GM23338 (cell line): ENCODE results near the gene SGCG. TPM values are rescaled to one million over a fixed set of nuclear protein-coding genes. Genes with fewer than 3 reads are reported as not detected.

Experiments used
- ATAC-seq: fragments of 200-7000 bp; cut with Tn5 transposase; 3 replicates; pipeline ENCODE4 v1.9.1; 2020
- DNase-seq: peaks from one replicate; pipeline ENCODE4 v3.0.0-alpha.2; 2015; ENCODE audit warnings: low spot score
- H2AFZ ChIP-seq: fragments of 200-600 bp; sonication (generic); 2 replicates; pipeline ENCODE4 v1.8.0; 2016; ENCODE audit warnings: antibody characterized with exemption, mild to moderate bottlenecking, moderate library complexity
- H3F3A ChIP-seq: fragments of 200-600 bp; sonication (generic); replicated peaks from 2 replicates; pipeline ENCODE4 v1.8.0; 2017; ENCODE audit warnings: antibody characterized with exemption, mixed run types, low read depth
- H3K27ac ChIP-seq: fragments of 200-600 bp; sonication (generic); 2 replicates; pipeline ENCODE4 v1.6.1; 2016; ENCODE audit warnings: low read depth
- H3K27me3 ChIP-seq: fragments of 200-600 bp; sonication (generic); 2 replicates; pipeline ENCODE4 v1.8.0; 2016; ENCODE audit warnings: mild to moderate bottlenecking, mixed run types, moderate library complexity; ENCODE audit not compliant: insufficient read depth
- H3K36me3 ChIP-seq: fragments of 200-600 bp; sonication (generic); 2 replicates; pipeline ENCODE4 v1.8.0; 2016; ENCODE audit warnings: mild to moderate bottlenecking; ENCODE audit not compliant: insufficient read depth
- H3K4me1 ChIP-seq: fragments of 200-600 bp; sonication (generic); 2 replicates; pipeline ENCODE4 v1.8.0; 2016; ENCODE audit warnings: mild to moderate bottlenecking, moderate library complexity; ENCODE audit not compliant: insufficient read depth
- H3K4me2 ChIP-seq: fragments of 200-600 bp; sonication (generic); 2 replicates; pipeline ENCODE4 v1.7.1; 2017; ENCODE audit warnings: mixed run types
- H3K4me3 ChIP-seq: fragments of 200-600 bp; sonication (generic); 2 replicates; pipeline ENCODE4 v1.6.1; 2016; ENCODE audit warnings: mixed run types
- H3K79me2 ChIP-seq: fragments of 200-600 bp; sonication (generic); replicated peaks from 2 replicates; pipeline ENCODE4 v1.8.0; 2017; ENCODE audit warnings: mild to moderate bottlenecking; ENCODE audit not compliant: insufficient read depth
- H3K9me2 ChIP-seq: fragments of 200-600 bp; sonication (generic); 2 replicates; pipeline ENCODE4 v1.8.0; 2017; ENCODE audit not compliant: insufficient read depth
- H4K20me1 ChIP-seq: fragments of 200-600 bp; sonication (generic); replicated peaks from 2 replicates; pipeline ENCODE4 v1.8.0; 2017; ENCODE audit warnings: mild to moderate bottlenecking; ENCODE audit not compliant: insufficient read depth
- H3K27ac Mint-ChIP-seq: 2 replicates; pipeline ENCODE4 v1.8.0; 2020; ENCODE audit warnings: inconsistent platforms, mild to moderate bottlenecking, moderate library complexity, mixed read lengths
- H3K27me3 Mint-ChIP-seq: 3 replicates; pipeline ENCODE4 v1.8.0; 2022; ENCODE audit warnings: low read depth, mild to moderate bottlenecking, moderate library complexity, mixed read lengths, inconsistent platforms; ENCODE audit not compliant: insufficient read depth, poor library complexity
- H3K36me3 Mint-ChIP-seq: 3 replicates; pipeline ENCODE4 v1.8.0; 2021; ENCODE audit warnings: low read depth, mild to moderate bottlenecking, inconsistent platforms, moderate library complexity, mixed read lengths
- H3K4me1 Mint-ChIP-seq: 3 replicates; pipeline ENCODE4 v1.8.0; 2020; ENCODE audit warnings: mild to moderate bottlenecking, inconsistent platforms, mixed read lengths
- H3K4me3 Mint-ChIP-seq: 3 replicates; pipeline ENCODE4 v1.8.0; 2021; ENCODE audit warnings: moderate library complexity, mild to moderate bottlenecking, inconsistent platforms, mixed read lengths
- H3K9me3 Mint-ChIP-seq: 3 replicates; pipeline ENCODE4 v1.8.0; 2020; ENCODE audit warnings: moderate library complexity, mild to moderate bottlenecking, inconsistent platforms, mixed read lengths
- CREB1 ChIP-seq: fragments of 250-450 bp; sonication (Bioruptor Pico); IDR thresholded peaks from 2 replicates; pipeline ENCODE4 v1.5.0; 2020; ENCODE audit warnings: low read depth, mild to moderate bottlenecking, moderate library complexity
- CTCF ChIP-seq, 2 experiments: fragments of 200-600 bp in 1 of 2; sonication (generic) in 1 of 2; conservative IDR thresholded peaks; 2 replicates each; pipeline versions ENCODE4 v1.5.1 to v1.6.1; 2016 to 2017; ENCODE audit warnings: antibody characterized with exemption in 2 of 2, low read depth in 2 of 2, mild to moderate bottlenecking in 2 of 2, moderate library complexity in 1 of 2
- EZH2 ChIP-seq: fragments of 200-600 bp; sonication (generic); IDR thresholded peaks from one replicate; pipeline ENCODE4 v1.8.0; 2017; ENCODE audit warnings: antibody characterized with exemption, mild to moderate bottlenecking, low read depth; ENCODE audit not compliant: unreplicated experiment
- EZH2phosphoT487 ChIP-seq: fragments of 200-600 bp; sonication (generic); IDR thresholded peaks from one replicate; pipeline ENCODE4 v1.8.1; 2018; ENCODE audit warnings: antibody characterized with exemption; ENCODE audit not compliant: unreplicated experiment
- JUNB ChIP-seq: IDR thresholded peaks from one replicate; pipeline ENCODE4 v1.6.1; 2016; ENCODE audit warnings: antibody characterized with exemption; ENCODE audit not compliant: unreplicated experiment
- NANOG ChIP-seq: IDR thresholded peaks from 2 replicates; pipeline ENCODE4 v1.6.1; 2016; ENCODE audit warnings: antibody characterized with exemption, borderline replicate concordance
- POLR2AphosphoS5 ChIP-seq: IDR thresholded peaks from 2 replicates; pipeline ENCODE4 v1.6.1; 2016; ENCODE audit warnings: antibody characterized with exemption, low read depth
- REST ChIP-seq: IDR thresholded peaks from one replicate; pipeline ENCODE4 v1.6.1; 2018; ENCODE audit warnings: antibody characterized with exemption; ENCODE audit not compliant: unreplicated experiment
- STAT1 ChIP-seq: IDR thresholded peaks from one replicate; pipeline ENCODE4 v1.6.1; 2016; ENCODE audit warnings: antibody characterized with exemption; ENCODE audit not compliant: unreplicated experiment
- ZNF114 ChIP-seq: fragments of 250-450 bp; sonication (Bioruptor Pico); IDR thresholded peaks from 2 replicates; pipeline ENCODE4 v1.5.0; 2020; ENCODE audit warnings: mild to moderate bottlenecking, moderate library complexity
- ZNF331 ChIP-seq: fragments of 250-450 bp; sonication (Bioruptor Pico); IDR thresholded peaks from 2 replicates; pipeline ENCODE4 v1.5.0; 2020; ENCODE audit warnings: low read depth, mild to moderate bottlenecking, moderate library complexity
- ZNF462 ChIP-seq: fragments of 250-450 bp; sonication (Bioruptor Pico); IDR thresholded peaks from 2 replicates; pipeline ENCODE4 v1.5.0; 2020; ENCODE audit warnings: mild to moderate bottlenecking, moderate library complexity
- polyA plus RNA-seq: library from polyadenylated mRNA; unstranded; fragments of >200 nt; fragmentation: Nextera tagmentation; extraction: Ambion mirVana; gene quantifications from 2 replicates; pipeline ENCODE4 v1.2.1, GENCODE V29; 2016
- total RNA-seq: library from RNA; depleted of rRNA; stranded (reverse); fragments of >200 nt; shearing (Covaris generic); gene quantifications from 2 replicates; pipeline ENCODE4 v1.2.3, GENCODE V29; 2014

The SGCG gene
- total and polyA plus RNA-seq, 2 experiments from 2014 or later: not detected

GRCh38 chr13:23359882-23360281, 179.1 kb downstream of the SGCG start:
- Histone ChIP-seq H3K27ac (no peak overlapping the region), H3K79me2 (no peaks in the 10 kb centered on the region), H3K36me3 (peaks cover 44% of the 10 kb centered on the region), H3F3A (no peaks in the 10 kb centered on the region), H4K20me1 (no peaks in the 10 kb centered on the region; the same call in none of the 2 replicates), H3K9me2 (no peaks in the 10 kb centered on the region), H3K4me2 (no peak overlapping the region), H3K4me3 (no peak overlapping the region), H3K4me1 (no peaks in the 10 kb centered on the region), H2AFZ (no peak overlapping the region), H3K27me3 (no peaks in the 10 kb centered on the region)
- no peaks in the 10 kb centered on the region for H3K9me3 Mint-ChIP-seq
- H3K4me1 Mint-ChIP-seq: 0 out of 3 replicates have a peak, but pooled peaks cover 2% of the 10 kb centered on the region
- TF ChIP-seq REST: no peak
- no peak for TF ChIP-seq POLR2AphosphoS5
- TF ChIP-seq ZNF114 (CRISPR knock-in tag): no peak
- TF ChIP-seq EZH2phosphoT487: no peak
- TF ChIP-seq EZH2: no peak
- TF ChIP-seq JUNB: no peak
- TF ChIP-seq NANOG: no peak
- no peak overlapping the region for H3K4me3 Mint-ChIP-seq
- peaks cover 66% of the 10 kb centered on the region for H3K36me3 Mint-ChIP-seq
- no peak overlapping the region for H3K27ac Mint-ChIP-seq
- ATAC-seq (no peak), DNase-seq (no peak)
- H3K27me3 Mint-ChIP-seq: peaks cover 4% of the 10 kb centered on the region

- H3K4me3 ChIP-seq: no peak overlapping the region
- H3K36me3 ChIP-seq: peaks cover 39% of the 10 kb centered on the region
- H3K79me2 ChIP-seq: no peaks in the 10 kb centered on the region
- H3K4me2 ChIP-seq: no peak overlapping the region
- no peaks in the 10 kb centered on the region for H3K9me3 Mint-ChIP-seq
- no peaks in the 10 kb centered on the region for H3K27me3 ChIP-seq
- no peak overlapping the region for H3K27ac ChIP-seq
- H4K20me1 ChIP-seq: no peaks in the 10 kb centered on the region; the same call in none of the 2 replicates
- H3K4me1 ChIP-seq: no peaks in the 10 kb centered on the region
- no peaks in the 10 kb centered on the region for H3F3A ChIP-seq
- no peaks in the 10 kb centered on the region for H3K9me2 ChIP-seq
- no peak overlapping the region for H3K4me3 Mint-ChIP-seq
- H3K4me1 Mint-ChIP-seq: no peaks in the 10 kb centered on the region
- peaks cover 75% of the 10 kb centered on the region for H3K36me3 Mint-ChIP-seq
- H2AFZ ChIP-seq: no peak overlapping the region
- DNase-seq: no peak
- no peak for ATAC-seq
- peaks cover 4% of the 10 kb centered on the region for H3K27me3 Mint-ChIP-seq
- no peak overlapping the region for H3K27ac Mint-ChIP-seq
- TF ChIP-seq CTCF (conservative IDR thresholded peaks at IDR 0.05; ENCODE audit: low read depth in 2 of 2): no peak
- TF ChIP-seq ZNF462 (CRISPR knock-in tag): no peak
- no peak for TF ChIP-seq STAT1
- TF ChIP-seq POLR2AphosphoS5: no peak
- no peak for TF ChIP-seq ZNF114 (CRISPR knock-in tag)
- no peak for TF ChIP-seq CREB1 (CRISPR knock-in tag)
- TF ChIP-seq ZNF331 (CRISPR knock-in tag): no peak
- no peak for TF ChIP-seq EZH2
Observed at GRCh38 chr13:23365652-23366051, 184.9 kb downstream of the SGCG start.
